Amygdala (tissue), 56 donors: ENCODE results near the gene COA7.
"Not testable (repeated sequence)": the region's sequence is repeated elsewhere in the genome, so short reads cannot be mapped to it uniquely, and the experiment has no call there.

ENCODE experiments used
- DNase-seq, 56 donors: peaks; one replicate each; lab custom pipeline; 2025; lab: John Stamatoyannopoulos, UW

COA7 gene

DNA sequence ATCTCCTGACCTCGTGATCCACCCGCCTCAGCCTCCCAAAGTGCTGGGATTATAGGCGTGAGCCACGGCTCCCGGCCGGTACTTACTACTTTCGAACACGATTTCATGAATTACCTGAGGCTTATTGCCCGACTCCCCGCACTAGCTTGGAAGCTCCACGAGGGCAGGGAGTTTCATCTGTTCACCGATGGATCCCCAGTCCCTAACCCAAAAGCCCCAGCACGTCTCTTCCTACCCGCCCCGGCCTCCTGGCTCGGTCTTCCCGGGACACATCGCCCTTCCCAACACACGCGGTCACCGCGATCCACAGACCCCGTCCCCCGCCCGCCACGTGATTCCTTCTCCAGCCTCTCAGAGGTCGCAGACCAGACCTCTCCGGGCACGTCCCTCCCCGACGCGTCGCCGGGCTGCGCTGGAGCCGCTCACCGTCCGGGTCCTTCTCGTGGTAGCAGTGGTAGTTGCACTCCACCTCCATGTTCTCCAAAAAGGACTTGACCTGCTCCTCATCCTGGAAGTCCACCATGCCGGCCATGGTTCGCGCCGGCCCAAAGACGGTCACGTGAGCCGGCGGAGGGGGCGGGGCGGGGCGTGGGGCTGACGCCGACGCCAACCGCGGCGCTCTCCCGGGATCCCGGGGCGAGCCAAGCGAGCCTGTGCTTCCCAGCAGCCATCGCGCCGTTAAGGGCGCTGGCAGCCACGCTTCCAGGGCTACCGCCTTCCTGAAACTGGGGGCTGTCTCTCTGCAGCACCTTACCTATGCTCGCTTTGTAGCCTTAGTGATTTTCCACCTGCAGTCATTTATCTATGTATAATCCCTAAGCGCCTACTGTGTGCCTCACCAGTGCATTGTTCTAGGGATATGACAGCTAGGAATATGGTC lies at the start of gene COA7:
Gene COA7, minus strand, starts transcription at position 553 of the 880 bp plus-strand sequence. Its CDS starts 21 bp downstream, at position 532.
- DNase-seq, result peak; percentile 20 to 91 (median 79)

DNA sequence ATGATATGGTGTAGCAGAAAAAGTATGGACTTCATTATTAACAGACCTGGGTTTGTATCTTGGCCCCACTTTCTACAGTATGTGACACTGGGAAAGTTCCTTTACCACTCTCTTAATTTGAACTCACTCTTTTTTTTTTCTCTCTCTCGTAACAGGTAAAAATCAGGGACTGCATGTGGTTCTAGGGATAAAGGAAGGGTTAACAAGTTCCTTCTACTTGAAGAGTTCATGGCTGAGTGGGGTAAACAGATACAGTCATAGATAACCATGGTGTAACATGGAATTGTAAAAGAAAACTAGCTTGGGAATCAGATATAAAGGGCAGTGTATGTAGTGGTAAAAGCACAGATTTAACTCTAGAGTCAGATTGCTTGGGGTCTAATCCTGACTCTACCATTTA lies 49.3 kb upstream of the COA7 start:
- DNase-seq, result no peak

DNA sequence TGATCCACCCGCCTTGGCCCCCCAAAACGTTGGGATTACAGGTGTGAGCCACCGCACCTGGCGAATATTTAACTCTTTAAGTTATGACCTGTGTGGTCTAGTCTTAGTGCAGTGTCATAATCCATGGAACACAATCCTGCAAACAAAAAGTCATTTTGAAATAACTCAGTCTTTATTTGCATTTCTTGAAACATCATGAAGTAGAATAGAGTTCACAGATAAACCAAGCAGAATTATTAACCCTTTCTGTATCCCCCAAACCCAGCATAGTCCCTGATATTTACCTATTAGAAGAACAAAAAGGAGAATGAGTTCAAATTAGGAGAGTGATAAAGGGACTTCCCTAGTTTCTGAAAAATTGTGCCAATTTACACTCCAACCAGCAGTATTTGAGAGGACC lies 48.0 kb upstream of the COA7 start:
- DNase-seq, result no peak

DNA sequence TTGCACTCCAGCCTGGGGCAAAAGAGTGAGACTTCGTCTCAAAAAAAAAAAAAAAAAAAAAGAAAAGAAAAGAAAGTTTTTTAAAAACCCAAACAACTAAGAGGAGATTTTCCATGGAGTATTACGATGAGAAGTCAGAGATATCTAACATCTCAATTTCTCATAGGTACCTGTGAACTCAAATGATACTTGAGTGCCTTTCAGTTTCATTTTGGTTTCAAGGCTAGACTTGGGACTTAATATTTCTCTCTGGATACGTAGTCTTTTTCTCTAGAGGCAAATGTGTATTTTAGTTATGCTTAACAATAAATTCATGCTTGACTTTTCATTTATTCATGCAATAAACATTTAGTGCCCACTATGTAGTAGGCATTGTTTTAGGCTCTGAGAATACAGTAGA lies 43.1 kb upstream of the COA7 start:
- DNase-seq, result no peak

DNA sequence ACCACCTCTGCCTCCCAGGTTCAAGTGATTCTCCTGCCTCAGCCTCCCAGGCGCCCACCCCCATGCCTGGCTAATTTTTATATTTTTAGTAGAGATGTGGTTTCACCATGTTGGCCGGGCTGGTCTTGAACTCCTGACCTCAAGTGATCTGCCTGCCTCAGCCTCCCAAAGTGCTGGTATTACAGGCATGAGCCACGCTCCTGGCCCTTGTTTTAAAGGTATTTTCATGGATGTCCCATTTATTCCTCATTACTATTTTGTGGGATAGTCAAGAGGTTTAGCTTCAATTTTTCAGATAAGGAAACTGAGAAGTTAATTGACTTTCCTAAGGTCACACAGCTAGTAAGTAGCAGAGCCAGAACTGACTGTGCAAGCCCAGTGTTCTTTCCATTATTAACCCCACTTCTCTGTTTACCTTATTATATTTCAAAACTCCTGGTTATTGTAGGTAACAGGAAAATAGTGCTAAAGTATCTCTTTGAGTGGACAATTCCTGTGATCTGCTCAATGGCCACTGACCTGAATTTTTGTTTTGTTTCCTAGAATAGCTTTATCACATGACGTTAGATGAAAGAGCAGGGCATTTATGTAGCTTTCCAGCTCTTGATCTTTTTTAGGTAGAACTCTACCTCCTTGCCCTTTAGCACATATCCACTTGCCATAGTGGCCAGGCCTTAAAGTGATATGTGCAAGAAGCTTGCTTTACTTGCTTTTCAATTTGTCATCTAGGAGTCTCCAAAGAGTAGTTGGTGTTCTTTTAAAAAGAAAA lies 41.7 kb upstream of the COA7 start:
- DNase-seq, result no peak

DNA sequence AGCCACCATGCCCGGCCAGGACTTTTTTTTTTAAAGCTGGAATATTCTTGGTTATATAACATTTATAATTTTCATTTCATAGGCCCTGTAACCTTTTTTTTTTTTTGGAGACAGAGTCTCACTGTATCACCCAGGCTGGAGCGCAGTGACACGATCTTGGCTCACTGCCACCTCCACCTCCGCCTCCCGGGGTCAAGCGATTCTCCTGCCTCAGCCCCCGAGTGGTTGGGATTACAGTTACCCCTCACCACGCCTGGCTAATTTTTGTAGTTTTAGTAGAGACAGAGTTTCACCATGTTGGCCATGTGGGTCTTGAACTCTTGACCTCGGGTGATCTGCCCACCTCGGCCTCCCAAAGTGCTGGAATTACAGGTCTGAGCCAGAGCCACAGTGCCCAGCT lies 40.7 kb upstream of the COA7 start:
- DNase-seq, result no peak

DNA sequence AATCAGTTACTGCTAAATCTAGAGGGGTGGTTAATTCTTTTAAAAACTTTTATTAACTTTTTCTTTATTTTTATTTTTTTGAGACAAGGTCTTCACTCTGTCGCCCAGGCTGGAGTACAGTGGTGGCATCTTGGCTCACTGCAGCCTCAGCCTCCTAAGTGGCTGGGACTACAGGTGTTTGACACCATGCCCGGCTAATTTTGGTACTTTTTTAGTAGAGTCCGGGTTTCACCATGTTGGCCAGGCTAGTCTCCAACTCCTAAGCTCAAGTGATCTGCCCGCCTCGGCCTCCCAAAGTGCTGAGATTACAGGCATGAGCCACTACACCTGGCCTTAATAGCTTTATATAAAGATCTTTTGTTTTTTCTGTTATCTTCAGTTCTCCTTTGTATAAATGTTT lies 40.0 kb upstream of the COA7 start:
- no peak for DNase-seq

DNA sequence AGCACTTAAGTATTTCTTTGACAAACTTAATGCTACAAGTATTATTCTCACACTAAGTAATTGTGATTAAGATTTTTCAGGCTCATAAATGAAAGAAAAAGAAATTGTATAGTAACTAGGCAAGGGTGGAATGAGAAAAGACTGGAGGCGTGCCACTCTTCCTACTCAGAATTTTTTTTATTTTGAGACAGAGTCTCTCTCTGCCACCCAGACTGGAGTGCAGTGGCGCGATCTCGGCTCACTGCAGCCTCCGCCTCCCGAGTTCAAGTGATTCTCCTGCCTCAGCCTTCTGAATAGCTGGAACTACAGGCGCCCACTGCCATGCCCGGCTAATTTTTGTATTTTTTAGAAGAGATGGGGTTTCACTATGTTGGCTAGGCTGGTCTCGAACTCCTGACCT lies 37.2 kb upstream of the COA7 start:
- not testable (repeated sequence) for DNase-seq

DNA sequence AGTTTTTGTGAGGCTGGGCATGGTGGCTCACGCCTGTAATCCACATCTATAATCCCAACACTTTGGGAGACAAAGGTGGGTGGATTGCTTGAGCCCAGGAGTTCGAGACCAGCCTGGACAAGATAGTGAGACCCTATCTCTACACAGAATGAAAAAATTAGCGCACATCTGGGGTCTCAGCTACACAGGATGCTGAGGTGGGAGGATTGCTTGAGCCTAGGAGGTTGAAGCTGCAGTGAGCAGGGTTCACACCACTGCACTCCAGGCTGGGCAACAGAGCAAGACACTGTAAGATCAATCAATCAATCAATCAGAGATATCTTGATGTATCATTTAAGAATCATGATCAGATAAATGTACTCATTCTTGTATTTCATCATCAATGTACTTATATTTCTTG lies 35.2 kb upstream of the COA7 start:
- DNase-seq, result no peak

DNA sequence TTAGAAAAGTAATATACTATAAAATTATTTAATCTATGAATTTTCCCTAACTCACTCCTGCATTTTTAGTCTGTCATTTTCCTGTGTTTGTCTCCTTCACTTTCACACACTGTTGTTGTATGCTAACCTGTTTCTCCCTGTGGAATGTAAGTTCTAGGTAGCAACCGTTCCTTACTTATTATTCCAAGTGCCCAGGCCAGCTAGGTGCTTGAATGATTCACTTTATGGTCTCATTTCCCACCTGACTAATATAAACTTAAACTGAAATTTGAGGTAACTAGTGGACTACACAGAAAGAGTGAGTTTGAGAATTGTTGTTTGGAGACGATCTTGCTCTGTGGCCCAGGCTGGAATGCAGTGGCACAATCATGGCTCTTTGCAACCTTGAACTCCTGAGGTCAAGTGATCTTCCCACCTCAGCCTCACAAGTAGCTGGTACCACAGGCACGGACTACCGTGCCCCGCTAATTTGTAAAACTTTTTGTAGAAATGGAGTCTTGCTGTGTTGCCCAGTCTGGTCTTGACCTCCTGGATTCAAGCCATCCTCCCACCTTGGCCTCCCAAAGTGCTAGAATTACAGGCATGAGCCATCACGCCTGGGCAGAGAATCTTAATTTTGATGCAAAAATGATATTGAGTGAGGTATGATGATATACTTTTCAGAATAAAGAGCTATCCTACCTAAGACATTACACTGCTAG lies 30.0 kb upstream of the COA7 start:
- no peak for DNase-seq

DNA sequence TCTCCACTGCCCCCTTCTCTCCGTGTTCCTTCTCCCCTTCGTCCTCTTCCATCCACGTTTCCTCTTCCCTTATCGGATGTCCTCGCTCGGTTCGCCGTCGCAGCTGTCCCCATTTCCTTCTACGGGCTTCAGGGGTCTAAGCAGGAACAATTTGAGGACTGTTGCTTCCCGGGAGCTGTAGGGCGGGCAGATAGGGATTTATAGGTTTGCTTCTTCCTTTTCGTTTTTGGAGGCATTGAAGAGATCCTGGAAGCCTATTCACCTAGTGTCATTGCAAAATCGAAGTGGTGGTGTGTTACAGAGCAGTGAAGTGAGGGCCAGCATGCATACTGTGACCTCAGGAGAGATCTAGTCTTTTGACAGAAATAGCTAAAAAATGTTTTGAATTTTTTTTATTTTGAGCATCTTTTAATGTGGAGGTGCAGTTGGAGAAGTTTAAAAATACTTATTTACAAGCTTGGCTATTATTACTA lies 29.0 kb upstream of the COA7 start:
- peak in 8 of 56 donors; percentile 5 to 17 (median 10) for DNase-seq

DNA sequence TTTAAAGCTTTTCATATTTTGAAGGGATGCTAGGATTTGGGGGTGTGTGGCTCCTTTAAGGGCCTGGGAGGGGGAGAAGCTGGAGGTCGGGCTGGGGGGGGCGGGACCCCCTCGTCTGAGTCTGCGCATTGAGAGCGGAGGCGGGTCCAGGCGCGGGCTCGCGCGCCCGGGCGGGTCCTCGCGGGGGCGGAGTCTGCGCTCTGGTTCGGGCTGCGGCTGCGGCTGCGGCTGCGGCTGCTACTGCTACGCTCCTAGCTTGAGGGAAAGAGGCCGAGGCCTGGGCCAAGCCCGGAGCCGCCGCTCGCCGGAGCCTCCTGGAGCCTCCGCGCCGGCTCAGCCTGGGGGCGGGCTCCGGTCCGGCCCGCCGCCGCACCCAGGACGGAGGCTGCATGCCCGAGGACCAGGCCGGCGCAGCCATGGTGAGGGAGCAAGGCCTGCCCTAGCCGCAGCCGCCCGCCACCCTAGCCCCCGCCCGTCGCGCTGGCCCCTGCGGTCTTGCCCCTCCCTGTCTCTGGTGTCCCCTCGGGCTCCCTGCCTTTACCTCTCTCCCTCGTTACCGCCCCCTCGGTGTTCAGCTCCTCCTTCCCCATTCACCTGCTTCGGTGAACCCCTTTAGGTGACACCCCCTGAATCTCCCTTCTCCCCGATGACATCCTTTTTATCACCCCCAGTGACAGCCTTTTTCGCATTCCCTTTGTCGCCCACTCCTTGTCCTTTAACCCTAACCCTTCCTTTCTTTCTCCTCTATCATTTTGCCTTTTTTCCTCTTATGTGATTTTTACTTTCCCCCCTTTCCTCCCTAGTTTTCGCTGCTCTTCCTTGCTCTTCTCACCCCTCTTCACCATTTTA lies 28.3 kb upstream of the COA7 start, which contains the start of gene ZYG11B:
Gene ZYG11B, plus strand, starts transcription at position 189 of the 849 bp plus-strand sequence. Its CDS starts 201 bp downstream, at position 390.
- DNase-seq, result peak; percentile 34 to 93 (median 84)

DNA sequence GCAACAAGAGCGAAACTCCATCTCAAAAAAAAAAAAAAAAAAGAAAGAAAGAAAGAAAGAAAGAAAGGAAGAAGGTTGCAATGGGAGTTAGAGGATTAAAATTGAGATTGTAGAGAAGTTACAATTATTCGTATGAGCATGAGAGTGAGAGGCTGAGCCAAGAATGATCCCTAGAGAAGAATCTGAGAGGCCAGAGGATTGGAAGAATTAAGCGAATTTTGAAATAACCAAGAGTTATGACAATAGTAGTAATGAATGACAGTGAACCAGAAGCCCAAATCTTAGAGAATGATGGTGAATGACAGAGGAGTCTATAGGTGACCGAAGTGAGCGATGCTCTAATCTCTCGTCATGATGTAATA lies 27.7 kb upstream of the COA7 start:
- no peak for DNase-seq

DNA sequence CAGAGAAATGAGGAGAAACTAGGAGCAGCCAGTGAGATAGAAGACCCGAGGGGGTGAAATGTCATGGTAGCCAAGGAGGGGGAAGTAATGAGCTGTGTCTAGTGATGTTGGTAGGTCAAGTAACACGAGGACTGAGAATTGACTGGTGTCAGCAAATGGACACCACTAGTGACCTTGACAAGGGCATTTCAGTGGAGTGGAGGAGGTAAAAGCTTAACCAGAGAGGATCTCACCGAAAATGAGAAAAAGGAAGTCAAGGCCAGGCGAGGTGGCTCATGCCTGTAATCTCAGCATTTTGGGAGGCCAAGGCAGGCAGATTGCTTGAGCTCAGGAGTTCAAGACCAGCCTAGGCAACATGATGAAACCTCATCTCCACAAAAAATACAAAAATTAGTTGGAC lies 25.1 kb upstream of the COA7 start:
- no peak for DNase-seq

DNA sequence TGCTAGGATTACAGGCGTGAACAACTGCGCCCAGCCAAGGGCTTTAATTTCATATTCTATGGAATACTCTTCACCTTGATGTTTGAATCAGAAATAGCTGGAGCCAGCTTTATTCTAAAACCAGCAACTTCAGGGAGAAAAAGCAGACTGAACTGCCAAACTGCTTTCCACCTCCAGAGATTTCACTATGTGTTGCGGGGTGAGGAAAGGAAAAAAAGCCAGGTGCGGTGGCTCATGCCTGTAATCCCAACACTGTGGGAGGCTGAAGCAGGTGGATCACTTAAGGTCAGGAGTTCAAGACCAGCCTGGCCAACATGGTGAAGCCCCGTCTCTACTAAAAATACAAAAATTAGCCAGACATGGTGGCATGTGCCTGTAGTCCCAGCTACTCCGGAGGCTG lies 17.1 kb upstream of the COA7 start:
- DNase-seq, result not testable (repeated sequence)

DNA sequence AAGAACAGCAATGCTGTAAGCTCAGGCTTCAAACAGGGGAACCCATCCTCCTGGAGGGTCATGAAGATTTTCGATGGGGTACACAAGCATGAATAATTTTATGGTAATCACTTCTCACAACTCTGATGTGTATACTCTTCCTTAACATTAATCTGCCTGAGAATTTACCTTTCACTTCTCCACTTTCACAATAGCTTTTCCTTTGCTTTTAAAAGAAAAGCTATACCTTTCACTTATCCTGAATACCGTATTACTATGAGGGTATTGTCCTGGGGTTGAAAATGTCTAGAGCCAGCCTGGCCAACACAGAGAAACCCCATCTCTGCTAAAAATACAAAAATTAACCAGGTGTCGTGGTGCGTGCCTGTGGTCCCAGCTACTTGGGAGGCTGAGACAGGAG lies 15.4 kb upstream of the COA7 start:
- no peak for DNase-seq

DNA sequence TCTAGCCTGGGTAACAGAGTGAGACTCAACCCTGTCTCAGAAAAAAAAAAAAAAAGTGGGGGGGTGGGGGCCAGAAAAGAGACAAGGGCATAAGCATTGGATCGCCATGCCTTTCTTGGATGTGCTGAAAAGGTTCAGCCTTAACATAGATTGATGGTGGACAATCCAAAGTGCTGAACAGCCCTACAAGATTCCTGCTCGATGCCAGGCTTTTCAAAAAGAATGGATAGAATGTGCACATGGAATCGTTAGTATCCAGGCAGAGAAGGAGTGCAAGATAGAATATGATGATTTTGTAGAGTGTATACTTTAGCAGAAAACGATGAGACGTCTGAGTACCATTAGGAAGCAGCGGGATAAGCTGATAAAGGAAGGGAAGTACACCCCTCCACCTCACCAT lies 10.9 kb upstream of the COA7 start:
- no peak for DNase-seq

DNA sequence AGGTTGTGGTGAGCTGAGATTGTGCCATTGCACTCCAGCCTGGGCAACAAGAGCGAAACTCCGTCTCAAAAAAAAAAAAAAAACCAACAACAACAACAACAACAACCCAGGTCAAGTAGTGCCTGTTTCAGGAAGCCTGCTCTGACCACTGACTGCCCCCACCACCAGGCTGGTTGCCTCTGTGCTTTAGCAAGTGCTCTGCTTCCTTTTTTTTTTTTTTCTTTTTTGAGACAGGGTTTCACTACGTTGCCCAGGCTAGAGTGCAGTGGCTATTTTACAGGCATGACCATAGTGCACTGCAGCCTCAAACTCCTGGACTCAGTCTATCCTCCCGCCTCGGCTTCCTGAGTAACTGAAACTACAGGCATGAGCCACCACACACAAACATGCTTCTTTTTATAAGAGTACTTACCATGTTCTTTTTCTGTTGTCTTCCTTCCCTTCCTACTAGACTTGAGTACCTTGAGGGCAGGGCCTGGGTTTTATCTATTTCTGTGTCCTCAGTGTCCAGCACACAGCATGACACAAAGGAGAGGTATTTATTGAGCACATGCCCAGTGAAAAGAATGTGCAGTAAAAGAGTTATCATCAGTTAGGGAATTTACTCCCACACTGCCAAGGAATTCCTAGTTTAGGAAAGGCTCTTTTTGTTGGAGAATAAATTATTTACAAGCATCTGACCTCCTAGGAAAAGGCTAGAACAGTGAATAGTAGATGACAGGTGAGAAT lies 9.9 kb upstream of the COA7 start:
- peak in 1 of 56 donors; percentile 8 for DNase-seq
